Stimulated activated CD4-positive, alpha-beta T cell treated with anti-CD3 and anti-CD28 coated beads, TNF-alpha, amount 100 ng/mL, for 1 hour (primary cell): ENCODE results near the gene SEC24C.
A peak's percentile ranks its signal among the peaks of the same experiment; 100 is the strongest.
"Not testable (repeated sequence)": the region's sequence is repeated elsewhere in the genome, so short reads cannot be mapped to it uniquely, and the experiment has no call there.

Experiments
- DNase-seq, 3 donors: peaks; one replicate each; pipeline ENCODE4 v3.0.0-alpha.2; 2020; ENCODE audit warnings: low read depth in 3 of 3, low spot score in 1 of 3

Gene SEC24C

DNA sequence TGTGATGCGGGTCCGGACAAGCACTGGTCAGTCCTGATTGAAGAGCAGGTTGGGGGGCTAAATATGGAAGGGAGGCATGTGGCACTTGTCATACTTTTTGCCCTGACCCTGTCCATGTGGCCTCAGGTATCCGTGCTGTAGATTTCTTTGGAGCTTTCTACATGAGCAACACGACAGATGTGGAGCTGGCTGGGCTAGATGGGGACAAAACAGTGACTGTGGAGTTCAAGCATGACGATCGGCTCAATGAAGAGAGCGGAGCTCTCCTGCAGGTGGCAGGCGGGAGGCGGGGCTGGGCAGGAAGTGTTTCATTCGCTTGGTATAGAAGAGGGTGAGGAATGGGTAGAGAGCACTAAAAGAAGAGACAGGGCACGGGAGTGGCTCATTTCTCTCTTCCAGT lies 24.7 kb downstream of the SEC24C start:
- DNase-seq, result peak in 1 of 3 donors; percentile 50

DNA sequence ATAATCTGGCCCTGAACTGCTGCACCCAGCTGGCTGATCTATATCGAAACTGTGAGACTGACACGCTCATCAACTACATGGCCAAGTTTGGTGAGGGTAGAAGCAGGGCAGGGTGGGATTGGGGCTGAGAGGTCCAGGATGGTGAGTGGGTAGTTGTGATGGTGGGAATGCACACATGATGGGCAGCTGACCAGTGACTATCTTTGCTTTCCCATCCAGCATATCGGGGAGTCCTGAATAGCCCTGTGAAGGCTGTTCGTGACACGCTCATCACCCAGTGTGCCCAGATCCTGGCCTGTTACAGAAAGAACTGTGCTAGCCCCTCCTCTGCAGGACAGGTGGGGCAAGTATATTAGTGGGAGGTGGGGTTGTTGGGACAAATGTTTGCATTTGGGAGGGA lies 25.2 kb downstream of the SEC24C start:
- DNase-seq, result no peak

DNA sequence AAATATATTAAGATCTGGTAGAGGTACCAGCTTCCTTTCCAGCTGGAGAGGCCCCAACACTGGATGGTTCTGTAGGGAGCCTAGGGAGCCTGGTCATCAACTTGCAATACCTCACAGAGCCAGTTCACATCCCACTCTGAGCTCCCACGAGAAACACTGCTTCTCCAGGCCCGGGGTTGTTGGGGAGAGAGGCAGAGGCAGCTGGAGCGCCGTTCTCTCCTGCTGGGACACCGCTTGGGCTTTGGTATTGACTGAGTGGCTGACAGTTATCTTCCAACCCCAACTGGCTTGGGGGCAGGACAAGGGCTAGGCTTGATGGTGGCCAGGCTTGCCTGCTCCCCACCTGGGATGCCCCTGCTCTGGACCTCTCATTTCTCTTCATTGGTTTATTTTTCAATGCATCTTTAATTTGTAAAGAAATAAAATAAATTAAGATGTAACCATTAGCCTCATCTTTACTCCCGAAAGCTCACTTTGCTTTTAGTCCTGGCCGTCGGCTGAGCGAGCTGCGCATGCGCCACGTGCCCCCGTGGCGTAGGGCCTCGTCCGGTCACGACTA lies 27.6 kb downstream of the SEC24C start:
- peak; percentile 43 to 61 (median 60) for DNase-seq

DNA sequence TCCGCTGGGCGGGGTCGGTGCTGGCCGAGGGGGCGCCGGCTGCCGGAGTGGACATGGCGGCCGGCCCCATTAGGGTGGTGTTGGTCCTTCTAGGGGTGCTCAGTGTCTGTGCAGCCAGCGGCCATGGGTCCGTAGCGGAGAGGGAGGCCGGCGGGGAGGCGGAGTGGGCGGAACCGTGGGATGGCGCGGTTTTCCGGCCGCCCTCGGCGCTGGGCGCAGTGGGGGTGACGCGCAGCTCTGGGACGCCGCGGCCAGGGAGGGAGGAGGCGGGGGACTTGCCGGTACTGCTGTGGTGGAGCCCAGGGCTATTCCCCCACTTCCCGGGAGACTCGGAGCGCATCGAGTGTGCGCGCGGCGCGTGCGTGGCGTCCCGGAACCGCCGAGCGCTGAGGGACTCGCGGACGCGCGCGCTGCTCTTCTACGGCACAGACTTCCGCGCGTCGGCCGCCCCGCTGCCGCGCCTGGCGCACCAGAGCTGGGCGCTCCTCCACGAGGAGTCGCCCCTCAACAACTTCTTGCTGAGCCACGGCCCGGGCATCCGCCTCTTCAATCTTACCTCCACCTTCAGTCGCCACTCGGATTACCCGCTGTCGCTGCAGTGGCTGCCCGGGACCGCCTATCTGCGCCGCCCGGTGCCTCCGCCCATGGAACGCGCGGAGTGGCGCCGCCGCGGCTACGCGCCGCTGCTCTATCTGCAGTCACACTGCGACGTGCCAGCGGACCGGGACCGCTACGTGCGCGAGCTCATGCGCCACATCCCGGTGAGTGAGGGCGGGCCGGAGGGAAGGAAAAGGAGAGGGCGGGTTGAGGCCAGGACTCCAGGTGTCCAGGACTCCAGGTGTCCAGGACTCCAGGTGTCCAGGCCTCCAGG lies 28.3 kb downstream of the SEC24C start:
- DNase-seq, result peak; percentile 49 to 60 (median 52)

DNA sequence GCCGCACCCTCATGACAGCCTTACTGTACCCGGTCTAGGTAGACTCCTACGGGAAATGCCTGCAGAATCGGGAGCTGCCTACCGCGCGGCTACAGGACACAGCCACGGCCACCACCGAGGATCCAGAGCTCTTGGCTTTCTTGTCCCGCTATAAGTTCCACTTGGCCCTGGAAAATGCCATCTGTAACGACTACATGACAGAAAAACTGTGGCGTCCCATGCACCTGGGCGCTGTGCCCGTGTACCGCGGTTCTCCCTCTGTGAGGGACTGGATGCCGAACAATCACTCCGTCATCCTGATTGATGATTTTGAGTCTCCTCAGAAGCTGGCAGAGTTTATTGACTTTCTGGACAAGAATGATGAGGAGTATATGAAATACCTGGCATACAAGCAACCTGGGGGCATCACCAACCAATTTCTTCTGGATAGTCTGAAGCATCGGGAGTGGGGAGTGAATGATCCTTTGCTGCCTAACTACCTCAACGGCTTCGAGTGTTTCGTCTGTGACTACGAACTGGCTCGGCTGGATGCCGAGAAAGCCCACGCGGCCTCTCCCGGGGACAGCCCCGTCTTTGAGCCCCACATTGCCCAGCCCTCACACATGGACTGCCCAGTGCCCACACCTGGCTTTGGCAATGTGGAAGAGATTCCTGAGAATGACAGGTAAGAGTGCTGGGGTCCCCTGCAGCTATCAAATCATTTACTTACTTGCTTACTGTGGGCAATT lies 29.1 kb downstream of the SEC24C start:
- peak in 1 of 3 donors; percentile 12 for DNase-seq

DNA sequence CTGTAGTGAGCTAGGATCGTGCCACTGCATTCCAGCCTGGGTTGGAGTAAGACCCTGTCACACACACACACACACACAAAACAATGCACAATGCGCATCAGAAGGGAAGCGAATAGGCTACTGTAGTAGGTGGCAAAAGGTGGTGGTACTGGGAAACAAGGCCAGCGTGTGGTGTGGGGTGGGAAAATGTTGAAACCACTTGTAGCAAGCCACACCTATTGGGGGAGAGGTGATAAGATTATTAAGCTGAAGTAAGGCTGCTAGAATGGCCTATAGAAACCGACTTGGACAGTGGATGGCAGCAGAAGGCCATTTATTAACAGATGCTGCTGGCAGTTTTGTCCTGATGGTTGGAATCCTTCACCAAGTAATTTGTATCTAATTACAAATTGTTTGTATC lies 30.5 kb downstream of the SEC24C start:
- no peak for DNase-seq

DNA sequence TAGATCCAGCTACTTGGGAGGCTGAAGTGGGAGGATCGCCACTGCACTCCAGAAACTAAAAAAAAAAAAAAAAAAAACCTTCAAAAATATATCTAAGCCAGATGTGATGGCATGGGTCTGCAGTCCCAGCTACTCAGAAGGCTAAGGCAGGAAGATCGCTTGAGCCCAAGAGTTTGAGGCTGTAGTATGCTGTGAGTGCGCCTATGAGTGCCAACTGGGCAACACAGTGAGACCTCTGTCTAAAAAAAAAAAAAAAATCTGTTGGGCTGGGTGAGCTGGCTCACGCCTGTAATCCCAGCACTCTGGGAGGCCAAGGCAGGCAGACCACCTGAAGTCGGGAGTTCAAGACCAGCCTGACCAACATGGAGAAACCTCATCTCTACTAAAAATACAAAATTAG lies 34.8 kb downstream of the SEC24C start:
- no peak for DNase-seq

DNA sequence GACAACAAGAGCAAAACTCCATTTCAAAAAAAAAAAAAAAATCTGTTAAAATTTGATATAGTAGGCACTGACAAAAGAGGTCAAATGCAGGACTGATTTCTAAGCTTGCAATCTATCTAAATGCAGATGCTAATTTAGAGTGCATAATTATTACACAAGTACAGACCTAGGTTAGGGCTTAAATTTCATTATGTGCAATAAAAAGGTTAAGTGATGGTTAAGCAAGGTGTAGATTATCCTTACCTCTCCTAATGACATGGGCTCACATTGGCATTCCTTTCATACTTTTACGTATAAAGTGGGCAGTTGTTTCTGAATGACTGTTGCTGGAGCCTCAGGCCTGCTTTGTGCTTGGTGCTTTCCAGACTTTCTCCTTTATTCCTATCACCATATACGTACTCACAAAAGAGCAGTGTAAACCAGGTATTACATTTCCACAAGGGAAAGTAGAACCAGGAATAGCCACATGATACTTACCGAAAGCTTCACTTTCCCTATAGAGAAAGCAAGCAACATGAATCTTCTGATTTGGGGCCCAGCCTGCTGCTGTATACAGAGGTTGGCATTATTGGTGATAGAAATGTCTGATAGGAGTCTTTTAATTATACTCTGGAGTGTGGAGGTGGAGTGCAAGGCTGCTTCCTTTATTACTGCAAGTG lies 35.5 kb downstream of the SEC24C start:
- DNase-seq, result no peak

DNA sequence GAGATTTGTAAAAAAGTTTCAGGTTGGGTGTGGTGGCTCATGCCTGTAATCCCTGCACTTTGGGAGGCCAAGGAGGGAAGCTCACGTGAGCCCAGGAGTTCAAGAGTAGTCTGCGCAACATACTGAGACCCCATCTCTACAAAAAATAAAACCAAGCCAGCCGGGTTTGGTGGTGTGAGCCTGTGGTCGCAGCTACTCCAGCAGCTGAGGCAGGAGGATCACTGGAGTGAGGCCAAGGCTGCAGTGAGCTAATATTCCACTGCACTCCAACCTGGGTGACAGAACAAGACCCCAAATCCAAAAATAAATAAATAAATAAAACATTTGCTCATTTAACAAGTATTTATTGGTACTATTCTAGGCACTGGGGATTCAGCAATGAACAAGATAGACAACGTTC lies 36.1 kb downstream of the SEC24C start:
- DNase-seq, result no peak

DNA sequence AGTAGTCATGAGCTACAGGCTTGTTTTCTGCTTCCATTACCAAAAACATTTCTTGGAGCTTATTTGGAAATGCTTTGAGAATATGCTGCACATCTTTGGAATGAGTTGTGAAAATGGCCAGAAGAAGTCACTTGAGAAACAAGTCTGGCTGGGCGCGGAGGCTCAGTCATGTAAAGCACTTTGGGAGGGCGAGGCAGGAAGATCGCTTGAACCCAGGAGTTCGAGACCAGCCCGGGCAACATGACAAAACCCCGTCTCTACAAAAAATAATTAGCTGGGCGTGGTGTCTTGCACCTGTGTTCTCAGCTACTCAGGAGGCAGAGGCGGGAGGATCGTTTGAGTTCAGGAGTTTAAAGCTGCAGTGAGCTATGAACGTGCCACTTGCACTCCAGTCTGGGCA lies 36.8 kb downstream of the SEC24C start:
- DNase-seq, result no peak

DNA sequence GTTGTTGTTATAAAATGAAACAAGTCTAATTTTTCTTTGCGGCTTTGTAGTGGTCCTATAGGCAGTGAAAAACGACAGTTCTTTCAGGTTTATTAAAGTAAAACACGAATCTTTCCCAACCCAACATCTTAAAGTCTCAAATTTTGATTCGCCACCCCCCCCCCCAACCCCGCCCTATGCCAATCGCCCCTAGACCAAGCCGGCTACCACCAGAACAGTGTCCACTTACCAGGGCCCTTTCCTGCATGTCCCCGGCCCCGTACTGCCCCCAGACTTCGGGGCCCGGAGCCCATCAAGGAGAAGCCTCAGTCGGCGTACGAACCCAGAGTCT lies 37.3 kb downstream of the SEC24C start:
- DNase-seq, result no peak

DNA sequence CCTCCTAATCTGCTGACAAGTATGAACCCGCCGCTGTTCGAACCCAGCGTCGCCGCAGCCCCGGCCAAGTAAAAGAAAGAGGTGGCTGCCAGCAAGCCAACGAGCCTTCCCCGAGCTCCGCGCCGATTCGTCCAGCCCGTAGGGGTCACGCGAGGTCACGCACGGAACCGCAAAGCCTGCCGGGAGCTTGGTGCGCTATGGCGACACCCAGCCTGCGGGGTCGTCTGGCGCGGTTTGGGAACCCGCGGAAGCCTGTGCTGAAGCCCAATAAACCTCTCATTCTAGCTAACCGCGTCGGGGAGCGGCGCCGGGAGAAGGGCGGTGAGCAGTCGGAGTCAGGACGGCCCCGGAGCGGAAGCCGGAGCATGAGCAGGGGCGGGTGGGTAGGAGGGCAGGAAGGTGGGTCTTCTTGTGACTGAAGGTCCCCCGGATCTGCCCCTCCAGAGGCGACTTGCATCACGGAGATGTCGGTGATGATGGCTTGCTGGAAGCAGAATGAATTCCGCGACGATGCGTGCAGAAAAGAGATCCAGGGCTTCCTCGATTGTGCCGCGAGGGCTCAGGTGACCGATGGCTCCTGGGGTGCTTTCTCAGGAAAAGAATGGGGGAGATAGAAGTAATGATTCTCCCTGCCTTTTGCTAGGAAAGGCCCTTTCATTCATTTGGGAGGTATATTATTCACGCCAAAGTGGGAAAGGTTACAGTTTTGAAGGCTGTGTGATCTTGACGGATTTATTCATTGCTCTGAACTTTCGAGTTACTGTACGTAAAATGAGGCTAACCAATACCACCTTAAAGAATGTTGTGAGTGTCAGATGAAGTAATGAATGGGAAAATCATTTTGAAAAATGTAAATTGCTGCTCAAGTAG lies 37.9 kb downstream of the SEC24C start, which contains the start of gene CHCHD1:
TSS of gene CHCHD1 (plus strand) at position 170 of the 870 bp plus-strand sequence. CDS start at position 198, 28 bp downstream.
- peak; percentile 51 to 88 (median 70) for DNase-seq

DNA sequence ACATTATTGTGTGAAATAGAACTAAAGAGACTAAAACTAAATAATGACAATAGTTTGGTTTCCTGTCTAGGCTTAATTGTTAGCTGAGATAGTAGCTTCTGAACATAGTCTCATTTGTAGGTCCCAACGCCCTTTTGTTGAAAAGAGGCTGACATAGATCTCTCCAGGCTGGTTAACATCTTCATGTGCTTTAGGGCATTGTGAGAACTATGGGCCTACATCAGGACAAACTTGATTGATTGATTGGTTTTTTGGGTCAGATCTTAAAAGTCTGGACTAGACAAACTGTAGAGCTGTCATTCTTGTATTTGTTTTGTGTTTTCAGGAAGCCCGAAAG lies 38.5 kb downstream of the SEC24C start:
- DNase-seq, result no peak

DNA sequence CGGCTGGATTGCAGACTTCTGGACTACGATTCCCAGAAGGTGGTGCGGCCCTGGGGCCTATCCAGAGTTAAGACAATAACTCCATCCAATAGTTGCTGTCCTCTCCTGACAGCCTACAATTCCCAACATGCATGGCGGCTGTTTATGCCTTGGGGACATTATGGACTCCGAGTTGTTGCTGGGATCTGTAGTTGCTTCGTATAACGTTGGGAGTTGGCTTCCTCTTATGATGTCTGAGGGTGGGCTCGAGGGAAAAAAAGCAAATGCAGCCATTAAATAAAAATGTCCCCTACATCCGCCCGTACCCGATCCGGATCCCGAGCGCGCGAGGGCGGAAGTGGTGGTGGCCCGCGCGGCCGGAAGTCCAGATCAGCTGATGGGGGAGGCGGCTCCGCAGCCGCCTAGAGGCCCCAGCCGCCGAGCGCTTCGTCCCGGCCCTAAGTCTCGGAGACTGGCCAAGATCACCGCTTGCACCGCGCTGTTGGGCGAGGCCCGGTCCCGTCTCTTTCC lies 41.1 kb downstream of the SEC24C start, which contains the start of gene ZSWIM8:
TSS of gene ZSWIM8 (plus strand) at position 396 of the 510 bp plus-strand sequence. CDS start 273 bp downstream, outside the sequence.
- DNase-seq, result peak; percentile 60 to 69 (median 65)

DNA sequence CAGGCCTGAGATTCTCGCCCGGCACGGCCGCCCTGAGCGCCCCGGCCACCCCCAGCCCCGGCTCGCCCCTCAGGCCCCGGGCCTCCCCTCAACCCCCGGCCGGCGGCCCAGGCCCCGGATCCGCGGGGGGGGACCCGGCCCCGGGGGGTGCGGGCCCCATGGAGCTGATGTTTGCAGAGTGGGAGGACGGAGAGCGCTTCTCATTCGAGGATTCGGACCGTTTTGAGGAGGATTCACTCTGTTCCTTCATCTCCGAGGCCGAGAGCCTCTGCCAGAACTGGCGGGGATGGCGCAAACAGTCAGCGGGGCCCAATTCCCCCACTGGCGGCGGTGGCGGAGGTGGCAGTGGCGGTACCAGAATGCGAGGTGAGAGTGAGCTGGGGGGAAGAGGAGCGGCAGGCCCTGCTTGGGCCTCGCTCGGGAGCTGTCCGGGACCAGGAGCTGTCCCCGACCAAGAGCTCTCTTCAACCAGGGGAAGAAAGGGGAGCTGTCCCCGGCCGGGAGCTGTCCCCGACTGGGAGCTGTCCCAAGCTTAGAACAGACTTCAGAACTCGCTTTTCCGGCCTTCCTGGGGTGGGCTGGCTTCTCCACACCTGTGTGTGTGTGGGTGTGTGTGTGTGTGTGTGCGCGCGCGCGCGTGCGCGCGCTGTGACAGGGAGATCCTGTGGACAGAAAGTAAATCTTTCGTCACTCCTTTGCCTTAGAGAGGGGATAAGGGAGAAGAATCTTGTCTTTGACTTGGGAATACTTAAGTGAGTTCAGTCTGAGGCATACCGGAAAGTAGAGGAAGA lies 41.7 kb downstream of the SEC24C start:
- no peak for DNase-seq

DNA sequence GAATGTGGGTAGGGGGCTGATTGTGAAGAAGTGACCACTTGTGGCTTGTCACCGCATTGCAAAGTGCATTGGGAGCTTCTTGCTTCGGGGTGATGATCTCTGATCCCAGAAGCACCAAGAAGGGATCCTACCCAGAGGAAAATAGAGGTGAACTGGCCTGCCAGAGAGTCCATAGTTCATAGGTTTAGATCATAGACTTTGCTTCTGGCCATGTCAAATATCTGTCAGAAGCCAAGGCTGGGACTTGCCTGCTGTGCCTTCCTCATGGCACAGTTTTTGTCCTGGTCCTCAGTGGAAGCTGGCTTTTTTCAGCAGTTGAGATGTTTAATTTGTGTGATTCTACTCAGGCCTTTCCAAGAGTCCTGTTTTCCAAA lies 42.3 kb downstream of the SEC24C start:
- no peak for DNase-seq

DNA sequence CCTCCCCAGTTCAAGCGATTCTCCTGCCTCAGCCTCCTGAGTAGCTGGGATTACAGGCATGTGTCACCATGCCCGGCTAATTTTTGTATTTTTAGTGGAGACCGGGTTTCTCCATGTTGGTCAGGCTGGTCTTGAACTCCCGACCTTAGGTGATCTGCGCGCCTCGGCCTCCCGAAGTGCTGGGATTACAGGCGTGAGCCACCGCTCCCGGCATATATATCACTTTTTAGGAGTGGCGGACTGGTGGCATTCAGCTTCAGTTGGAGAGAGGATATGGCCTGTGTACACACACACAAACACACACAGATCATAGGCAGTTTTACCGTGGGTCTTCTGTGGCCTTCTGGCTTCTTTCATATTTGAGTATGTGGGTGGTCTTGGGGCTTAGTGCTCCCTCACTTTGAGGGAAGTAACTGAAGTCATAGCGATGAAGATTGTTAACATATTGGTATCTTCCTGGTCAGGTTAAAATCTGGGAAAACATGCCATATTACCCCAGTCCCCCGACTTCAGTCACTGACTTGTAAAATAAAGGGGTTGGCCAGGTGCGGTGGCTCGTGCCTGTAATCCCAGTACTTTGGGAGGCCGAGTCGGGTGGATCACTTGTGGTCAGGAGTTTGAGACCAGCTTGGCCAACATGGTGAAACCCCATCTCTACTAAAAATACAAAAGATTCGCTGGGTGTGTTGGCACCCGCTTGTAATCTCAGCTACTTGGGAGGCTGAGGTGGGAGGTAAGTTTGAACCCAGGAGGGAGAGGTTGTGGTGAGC lies 43.0 kb downstream of the SEC24C start:
- DNase-seq, result not testable (repeated sequence)

DNA sequence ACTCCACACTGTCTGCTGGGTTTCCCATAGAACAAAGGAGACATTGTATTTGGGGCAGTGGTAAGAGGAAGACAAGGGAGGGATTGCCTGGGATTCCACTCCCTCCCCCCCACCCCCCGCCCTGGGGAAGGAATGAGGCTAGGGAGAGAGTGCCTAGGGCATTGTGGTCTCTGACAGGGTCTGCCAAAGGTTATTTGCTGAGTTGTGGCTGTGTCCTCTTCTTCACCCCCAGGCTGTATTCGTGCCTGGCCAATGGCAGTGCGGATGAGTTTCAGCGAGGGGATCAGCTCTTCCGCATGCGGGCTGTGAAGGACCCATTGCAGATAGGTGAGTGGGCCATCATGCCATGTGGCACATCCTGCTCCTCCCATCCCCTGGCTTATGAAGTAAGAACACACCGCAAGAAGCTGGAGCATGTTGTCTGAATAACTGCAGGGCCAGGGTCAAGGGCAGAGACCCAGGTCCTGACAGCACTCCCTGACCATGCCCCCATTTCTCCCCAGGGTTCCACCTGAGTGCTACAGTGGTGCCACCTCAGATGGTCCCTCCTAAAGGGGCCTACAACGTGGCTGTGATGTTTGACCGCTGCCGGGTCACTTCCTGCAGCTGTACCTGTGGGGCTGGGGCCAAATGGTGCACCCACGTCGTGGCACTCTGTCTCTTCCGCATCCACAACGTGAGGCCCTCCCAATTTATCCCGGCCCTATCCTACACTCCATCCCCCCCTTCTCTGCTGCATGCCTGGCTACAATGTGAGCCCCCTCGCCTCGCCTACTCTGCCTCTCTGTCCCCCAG lies 44.9 kb downstream of the SEC24C start:
- no peak for DNase-seq
